A673 (cell line): ENCODE measurements around the gene MIPOL1. TPM values are rescaled to one million over a fixed set of nuclear protein-coding genes. Genes with fewer than 3 reads are reported as not detected.
A peak's percentile ranks its signal among the peaks of the same experiment; 100 is the strongest.

Source experiments
- BruUV-seq: library from RNA; stranded (reverse); fragments of 400-500 nt; replicated peaks from 2 replicates; lab custom pipeline; 2021; lab: Mats Ljungman, UMichigan
- CTCF ChIA-PET: fragments of 300-600 bp; sonication (Branson Sonifier 250); formaldehyde crosslinking; loops from one replicate; lab custom pipeline; 2022; ENCODE audit warnings: antibody characterized with exemption; lab: Charles Lee
- POLR2A ChIA-PET: fragments of 300-600 bp; sonication (Branson Sonifier 250); formaldehyde crosslinking; loops from one replicate; lab custom pipeline; 2022; ENCODE audit warnings: antibody characterized with exemption; ENCODE audit not compliant: low non-redundant PET; lab: Charles Lee
- DNase-seq: peaks from one replicate; pipeline ENCODE4 v3.0.0-alpha.2; 2015; ENCODE audit warnings: low spot score
- H3K27ac ChIP-seq: fragments of 200-600 bp; sonication (generic); 2 replicates; pipeline ENCODE4 v1.5.1; 2016; ENCODE audit warnings: mixed run types, low read depth, mild to moderate bottlenecking, mixed read lengths, antibody characterized with exemption, low read length; ENCODE audit not compliant: poor library complexity, severe bottlenecking
- H3K27me3 ChIP-seq: fragments of 200-600 bp; sonication (generic); replicated peaks from 2 replicates; pipeline ENCODE4 v1.6.1; 2017; ENCODE audit warnings: mixed run types, low read depth, mild to moderate bottlenecking, mixed read lengths, antibody characterized with exemption, low read length; ENCODE audit not compliant: insufficient read depth, poor library complexity
- H3K36me3 ChIP-seq: fragments of 200-600 bp; sonication (generic); 2 replicates; pipeline ENCODE4 v1.6.1; 2016; ENCODE audit warnings: mixed run types, mild to moderate bottlenecking, mixed read lengths, antibody characterized with exemption, low read length; ENCODE audit not compliant: insufficient read depth, poor library complexity, severe bottlenecking
- H3K4me1 ChIP-seq: fragments of 200-600 bp; sonication (generic); 2 replicates; pipeline ENCODE4 v1.6.1; 2017; ENCODE audit warnings: mixed run types, mild to moderate bottlenecking, mixed read lengths, antibody characterized with exemption, low read length; ENCODE audit not compliant: insufficient read depth, poor library complexity, severe bottlenecking
- H3K4me3 ChIP-seq: fragments of 200-600 bp; sonication (generic); 2 replicates; pipeline ENCODE4 v1.5.1; 2016; ENCODE audit warnings: low read depth, mixed run types, mild to moderate bottlenecking, mixed read lengths, low read length; ENCODE audit not compliant: poor library complexity, severe bottlenecking
- H3K9me3 ChIP-seq: fragments of 200-600 bp; sonication (generic); 2 replicates; pipeline ENCODE4 v1.6.1; 2016; ENCODE audit warnings: mixed run types, low read depth, mild to moderate bottlenecking, mixed read lengths, antibody characterized with exemption, low read length; ENCODE audit not compliant: poor library complexity, severe bottlenecking
- EZH2 ChIP-seq: fragments of 200-600 bp; sonication (generic); IDR thresholded peaks from 2 replicates; pipeline ENCODE4 v1.6.1; 2017; ENCODE audit warnings: borderline replicate concordance, low read depth, mild to moderate bottlenecking, mixed read lengths, antibody characterized with exemption, low read length; ENCODE audit not compliant: poor library complexity, severe bottlenecking
- intact Hi-C: fragments of 100-400 bp; cut with micrococcal nuclease; formaldehyde crosslinking; loops from one replicate; pipeline ENCODE4 v1.10.0; 2022; ENCODE audit not compliant: unreplicated experiment
- total RNA-seq: library from RNA; stranded (reverse); gene quantifications from 2 replicates; pipeline ENCODE4 v1.2.3, GENCODE V29; 2021
- TF ChIP-seq, protein P1 (sequence below): fragments of 300-800, 200-600 bp; sonication (generic); conservative IDR thresholded peaks from 2 replicates; pipeline ENCODE4 v1.5.1; 2017; ENCODE audit warnings: low read depth, mild to moderate bottlenecking, antibody characterized with exemption, low read length, moderate library complexity, mixed read lengths

The MIPOL1 gene
- total RNA-seq, 1 experiment from 2014 or later, result 15.0 TPM

DNA sequence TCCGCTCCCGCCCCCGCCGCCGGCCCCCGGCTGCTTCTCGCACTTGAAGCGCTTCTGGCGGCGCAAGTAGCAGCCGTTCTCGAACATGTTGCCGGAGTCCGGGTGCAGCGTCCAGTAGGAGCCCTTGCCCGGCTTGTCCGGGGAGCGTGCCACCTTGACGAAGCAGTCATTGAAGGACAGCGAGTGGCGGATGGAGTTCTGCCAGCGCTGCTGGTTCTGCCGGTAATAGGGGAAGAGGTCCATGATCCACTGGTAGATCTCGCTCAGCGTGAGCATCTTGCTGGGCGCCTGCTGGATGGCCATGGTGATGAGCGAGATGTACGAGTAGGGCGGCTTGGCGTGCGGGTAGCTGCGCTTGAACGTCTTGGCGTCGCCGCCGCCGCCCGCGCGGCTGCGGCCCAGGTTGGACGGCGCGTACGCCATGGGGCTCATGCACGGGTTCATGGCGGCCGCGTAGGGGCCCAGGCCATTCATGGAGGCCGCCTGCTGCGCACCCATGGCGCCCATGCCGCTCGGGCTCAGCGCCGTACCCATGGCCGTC, 394.3 kb downstream of the MIPOL1 start:
- no peak overlapping the region for H3K27ac ChIP-seq
- ChIA-PET CTCF (no interaction called here), POLR2A (no interaction called here)
- peaks cover 12% of the 10 kb centered on the region for H3K4me1 ChIP-seq
- peaks cover 81% of the 10 kb centered on the region for H3K27me3 ChIP-seq
- intact Hi-C loops, result loop anchor here (5.0 kb wide), 1 partner anchor 280 kb away; no protein-coding TSS in a partner anchor
- no peak for DNase-seq
- TF ChIP-seq EZH2, result peak; percentile 45
- TF ChIP-seq, protein P1, sequence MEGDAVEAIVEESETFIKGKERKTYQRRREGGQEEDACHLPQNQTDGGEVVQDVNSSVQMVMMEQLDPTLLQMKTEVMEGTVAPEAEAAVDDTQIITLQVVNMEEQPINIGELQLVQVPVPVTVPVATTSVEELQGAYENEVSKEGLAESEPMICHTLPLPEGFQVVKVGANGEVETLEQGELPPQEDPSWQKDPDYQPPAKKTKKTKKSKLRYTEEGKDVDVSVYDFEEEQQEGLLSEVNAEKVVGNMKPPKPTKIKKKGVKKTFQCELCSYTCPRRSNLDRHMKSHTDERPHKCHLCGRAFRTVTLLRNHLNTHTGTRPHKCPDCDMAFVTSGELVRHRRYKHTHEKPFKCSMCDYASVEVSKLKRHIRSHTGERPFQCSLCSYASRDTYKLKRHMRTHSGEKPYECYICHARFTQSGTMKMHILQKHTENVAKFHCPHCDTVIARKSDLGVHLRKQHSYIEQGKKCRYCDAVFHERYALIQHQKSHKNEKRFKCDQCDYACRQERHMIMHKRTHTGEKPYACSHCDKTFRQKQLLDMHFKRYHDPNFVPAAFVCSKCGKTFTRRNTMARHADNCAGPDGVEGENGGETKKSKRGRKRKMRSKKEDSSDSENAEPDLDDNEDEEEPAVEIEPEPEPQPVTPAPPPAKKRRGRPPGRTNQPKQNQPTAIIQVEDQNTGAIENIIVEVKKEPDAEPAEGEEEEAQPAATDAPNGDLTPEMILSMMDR, result 0 out of 2 replicates have a peak, but pooled peaks have one; percentile 10
- BruUV-seq, result no TSS peak
- peak overlapping the region; percentile 23 for H3K4me3 ChIP-seq
- no peaks in the 10 kb centered on the region for H3K9me3 ChIP-seq
- H3K36me3 ChIP-seq, result no peaks in the 10 kb centered on the region

- ChIA-PET POLR2A (no interaction called here), CTCF (no interaction called here)
- intact Hi-C loops, result loop anchor here (5.0 kb wide), 1 partner anchor 280 kb away; no protein-coding TSS in a partner anchor
- Histone ChIP-seq H3K36me3 (no peaks in the 10 kb centered on the region), H3K27me3 (peaks cover 80% of the 10 kb centered on the region), H3K9me3 (no peaks in the 10 kb centered on the region), H3K4me1 (peaks cover 12% of the 10 kb centered on the region), H3K27ac (no peak overlapping the region), H3K4me3 (no peak overlapping the region)
- no TSS peak for BruUV-seq
- TF ChIP-seq, protein P1, result no peak
- no peak for TF ChIP-seq EZH2
- DNase-seq, result no peak
These were observed 395.0 kb downstream of the MIPOL1 start for GRCh38 chr14:37592482-37593408.

GRCh38 chr14:37593511-37594237, 395.9 kb downstream of the MIPOL1 start:
- Histone ChIP-seq H3K4me1 (peaks cover 12% of the 10 kb centered on the region), H3K36me3 (no peaks in the 10 kb centered on the region), H3K27me3 (peaks cover 72% of the 10 kb centered on the region), H3K27ac (no peak overlapping the region), H3K4me3 (peak overlapping the region; percentile 68), H3K9me3 (no peaks in the 10 kb centered on the region)
- TF ChIP-seq EZH2, result no peak
- TF ChIP-seq, protein P1, result no peak
- CTCF ChIA-PET, result no interaction called here
- no peak for DNase-seq
- POLR2A ChIA-PET, result no interaction called here
- BruUV-seq, result TSS peak; percentile 54
- intact Hi-C loops, result loop anchor here (1.0 to 5.0 kb wide), 2 partner anchors 279 to 347 kb away; no protein-coding TSS in a partner anchor
